T-cell (primary cell): ENCODE results near the gene KDM3A. TPM values are rescaled to one million over a fixed set of nuclear protein-coding genes. Genes with fewer than 3 reads are reported as not detected.

Experiments
- ATAC-seq, 4 experiments: fragments of 200-7000 bp in 3 of 4; fragments of 150-1000 bp in 1 of 4; cut with Tn5 transposase; replicated peaks in 1 of 4; 1 replicate in 3 of 4; 2 replicates in 1 of 4; pipeline ENCODE4 v1.10.0; 2021; ENCODE audit warnings: moderate library complexity in 3 of 4, mild to moderate bottlenecking in 2 of 4, moderate number of reproducible peaks in 1 of 4
- CTCF ChIA-PET, 2 donors: fragments of 300-600 bp; sonication (Branson Sonifier 250); formaldehyde crosslinking; loops; one replicate each; lab custom pipeline; 2022; ENCODE audit warnings: antibody characterized with exemption in 2 of 2; lab: Charles Lee
- POLR2A ChIA-PET, 2 donors: fragments of 300-600 bp; sonication (Branson Sonifier 250); formaldehyde crosslinking; loops; one replicate each; lab custom pipeline; 2022; ENCODE audit warnings: antibody characterized with exemption in 2 of 2; lab: Charles Lee
- DNase-seq, 35 experiments: peaks; one replicate each; pipeline versions ENCODE4 v3.0.0 to v3.0.0-alpha.2; 2013 to 2023
- H3K27ac ChIP-seq: one replicate; pipeline ENCODE4 v1.5.1; 2013; ENCODE audit warnings: low read length
- H3K27me3 ChIP-seq, 2 experiments: replicated peaks in 1 of 2; 1 replicate in 1 of 2; 2 replicates in 1 of 2; pipeline versions ENCODE4 v1.6.1 to v1.7.0; 2013; ENCODE audit warnings: low read length in 1 of 2, mixed read lengths in 1 of 2; ENCODE audit not compliant: control insufficient read depth in 2 of 2, insufficient read depth in 2 of 2; ENCODE audit errors: extremely low read depth in 1 of 2
- H3K36me3 ChIP-seq, 2 donors: 1 replicate in 1 of 2; 2 replicates in 1 of 2; pipeline versions ENCODE4 v1.6.1 to v1.7.0; 2013; ENCODE audit warnings: low read length in 1 of 2; ENCODE audit not compliant: control insufficient read depth in 2 of 2, insufficient read depth in 1 of 2; ENCODE audit errors: extremely low read depth in 1 of 2
- H3K4me1 ChIP-seq, 2 experiments: 1 replicate in 1 of 2; 2 replicates in 1 of 2; pipeline versions ENCODE4 v1.6.1 to v1.7.0; 2013; ENCODE audit warnings: low read length in 2 of 2, mixed read lengths in 1 of 2; ENCODE audit not compliant: insufficient read depth in 2 of 2, control insufficient read depth in 1 of 2; ENCODE audit errors: extremely low read depth in 1 of 2
- H3K4me3 ChIP-seq, 2 donors: 1 replicate in 1 of 2; 2 replicates in 1 of 2; pipeline versions ENCODE4 v1.5.1 to v1.7.0; 2013; ENCODE audit warnings: mild to moderate bottlenecking in 2 of 2, low read length in 1 of 2, moderate library complexity in 1 of 2; ENCODE audit not compliant: control insufficient read depth in 1 of 2; ENCODE audit errors: extremely low read depth in 1 of 2
- H3K9me3 ChIP-seq: 2 replicates; pipeline ENCODE4 v1.7.0; 2013
- H3K27ac Mint-ChIP-seq, 2 donors: one replicate each; pipeline ENCODE4 v1.8.0; 2020 to 2021; ENCODE audit warnings: mild to moderate bottlenecking in 2 of 2, mixed read lengths in 2 of 2
- H3K27me3 Mint-ChIP-seq, 2 donors: one replicate each; pipeline ENCODE4 v1.8.0; 2021 to 2022; ENCODE audit warnings: mixed read lengths in 2 of 2
- H3K36me3 Mint-ChIP-seq: one replicate; pipeline ENCODE4 v1.8.0; 2021; ENCODE audit warnings: mixed read lengths
- H3K4me1 Mint-ChIP-seq, 3 donors: one replicate each; pipeline ENCODE4 v1.8.0; 2020 to 2022; ENCODE audit warnings: mixed read lengths in 3 of 3, mild to moderate bottlenecking in 1 of 3
- H3K4me3 Mint-ChIP-seq, 3 donors: one replicate each; pipeline ENCODE4 v1.8.0; 2020 to 2022; ENCODE audit warnings: mild to moderate bottlenecking in 3 of 3, mixed read lengths in 3 of 3, moderate library complexity in 3 of 3
- H3K9me3 Mint-ChIP-seq, 3 donors: one replicate each; pipeline ENCODE4 v1.8.0; 2020 to 2022; ENCODE audit warnings: mixed read lengths in 3 of 3
- WGBS: methylation state at CpG from one replicate; pipeline ENCODE4 v1.1.5; 2013; ENCODE audit warnings: missing lambda C conversion rate; ENCODE audit not compliant: insufficient coverage; 5-methylcytosine and 5-hydroxymethylcytosine counted together
- total RNA-seq, 35 experiments: library from RNA in 6 of 35; stranded (reverse) in 6 of 35; fragments of 120-200 nt in 1 of 35; gene quantifications; one replicate each; pipeline versions ENCODE4 v1.2.1 to v1.2.4 and lab custom pipeline; 2013 to 2026

The KDM3A gene
- total RNA-seq, 5 donors from 2014 or later (not counting 1 experiment from before 2014, with no cell fraction given) = 140 to 168 (median 145) TPM

GRCh38 chr2:86397986-86398385 lies 43.2 kb upstream of the KDM3A start:
- CTCF ChIA-PET = no interaction called here
- Mint-ChIP-seq H3K9me3 (no peaks in the 10 kb centered on the region), H3K36me3 (no peaks in the 10 kb centered on the region), H3K27ac (no peak overlapping the region), H3K27me3 (peaks cover 9 to 15% of the 10 kb centered on the region in 2 donors), H3K4me3 (no peak overlapping the region), H3K4me1 (peaks cover 10 to 18% (median 11%) of the 10 kb centered on the region in 3 donors)
- no peak for DNase-seq
- no peaks in the 10 kb centered on the region for H3K36me3 ChIP-seq
- WGBS = 50% methylated on average over 1 of the region's 6 CpGs
- POLR2A ChIA-PET = no interaction called here
- H3K27me3 ChIP-seq = peaks cover 0 to 3% of the 10 kb centered on the region in 2 experiments
- no peaks in the 10 kb centered on the region for H3K9me3 ChIP-seq
- no peak for ATAC-seq
- H3K4me3 ChIP-seq = no peak overlapping the region
- H3K4me1 ChIP-seq = peaks cover 0 to 13% of the 10 kb centered on the region in 2 experiments
- H3K27ac ChIP-seq = no peak overlapping the region

GRCh38 chr2:86398500-86399474 lies 42.4 kb upstream of the KDM3A start:
- ChIA-PET POLR2A (no interaction called here), CTCF (no interaction called here)
- H3K27ac Mint-ChIP-seq = no peak overlapping the region
- WGBS = 97% methylated on average over 4 of the region's 7 CpGs
- peaks cover 9 to 15% of the 10 kb centered on the region in 2 donors for H3K27me3 Mint-ChIP-seq
- H3K4me1 Mint-ChIP-seq = peaks cover 5 to 10% (median 5%) of the 10 kb centered on the region in 3 donors
- no peak for DNase-seq
- H3K9me3 ChIP-seq = no peaks in the 10 kb centered on the region
- H3K36me3 Mint-ChIP-seq = no peaks in the 10 kb centered on the region
- H3K36me3 ChIP-seq = no peaks in the 10 kb centered on the region
- no peak for ATAC-seq
- H3K4me1 ChIP-seq = peaks cover 0 to 5% of the 10 kb centered on the region in 2 experiments
- H3K4me3 ChIP-seq = no peak overlapping the region
- peaks cover 0 to 3% of the 10 kb centered on the region in 2 experiments for H3K27me3 ChIP-seq
- H3K27ac ChIP-seq = no peak overlapping the region
- no peaks in the 10 kb centered on the region for H3K9me3 Mint-ChIP-seq
- no peak overlapping the region for H3K4me3 Mint-ChIP-seq

GRCh38 chr2:86400321-86400720 lies 40.9 kb upstream of the KDM3A start:
- H3K36me3 ChIP-seq = no peaks in the 10 kb centered on the region
- Mint-ChIP-seq H3K4me1 (peaks cover 0 to 5% (median 0%) of the 10 kb centered on the region in 3 donors), H3K36me3 (no peaks in the 10 kb centered on the region), H3K4me3 (no peak overlapping the region), H3K27me3 (peaks cover 9 to 15% of the 10 kb centered on the region in 2 donors), H3K9me3 (no peaks in the 10 kb centered on the region), H3K27ac (no peak overlapping the region)
- H3K9me3 ChIP-seq = no peaks in the 10 kb centered on the region
- no peak overlapping the region for H3K27ac ChIP-seq
- ChIA-PET POLR2A (no interaction called here), CTCF (no interaction called here)
- H3K4me1 ChIP-seq = no peaks in the 10 kb centered on the region
- no CpG with 5 or more reads among the region's 1 CpG for whole genome bisulfite sequencing
- H3K4me3 ChIP-seq = no peak overlapping the region
- DNase-seq = no peak
- peaks cover 0 to 9% of the 10 kb centered on the region in 2 experiments for H3K27me3 ChIP-seq
- ATAC-seq = no peak

- no peaks in the 10 kb centered on the region for H3K9me3 ChIP-seq
- Mint-ChIP-seq H3K4me1 (peaks cover 7 to 16% (median 13%) of the 10 kb centered on the region in 3 donors), H3K9me3 (peaks cover 0 to 7% (median 0%) of the 10 kb centered on the region in 3 donors), H3K4me3 (no peak overlapping the region), H3K36me3 (no peaks in the 10 kb centered on the region), H3K27me3 (peaks cover 22 to 42% of the 10 kb centered on the region in 2 donors), H3K27ac (no peak overlapping the region)
- peaks cover 0 to 18% of the 10 kb centered on the region in 2 experiments for H3K27me3 ChIP-seq
- no peak for DNase-seq
- H3K36me3 ChIP-seq = no peaks in the 10 kb centered on the region
- no peak overlapping the region for H3K27ac ChIP-seq
- no peak for ATAC-seq
- ChIA-PET POLR2A (no interaction called here), CTCF (no interaction called here)
- peaks cover 0 to 2% of the 10 kb centered on the region in 2 experiments for H3K4me1 ChIP-seq
- no peak overlapping the region for H3K4me3 ChIP-seq
Measured at GRCh38 chr2:86410581-86410980, 30.6 kb upstream of the KDM3A start.

GRCh38 chr2:86411396-86411795 lies 29.8 kb upstream of the KDM3A start:
- no peak overlapping the region for H3K27ac Mint-ChIP-seq
- Histone ChIP-seq H3K4me1 (peaks cover 0 to 2% of the 10 kb centered on the region in 2 experiments), H3K36me3 (no peaks in the 10 kb centered on the region), H3K4me3 (no peak overlapping the region), H3K9me3 (no peaks in the 10 kb centered on the region), H3K27me3 (peaks cover 0 to 18% of the 10 kb centered on the region in 2 experiments), H3K27ac (no peak overlapping the region)
- peaks cover 7 to 16% (median 13%) of the 10 kb centered on the region in 3 donors for H3K4me1 Mint-ChIP-seq
- H3K9me3 Mint-ChIP-seq = peaks cover 0 to 7% (median 0%) of the 10 kb centered on the region in 3 donors
- WGBS = no CpG with 5 or more reads among the region's 6 CpGs
- H3K36me3 Mint-ChIP-seq = no peaks in the 10 kb centered on the region
- POLR2A ChIA-PET = no interaction called here
- H3K4me3 Mint-ChIP-seq = no peak overlapping the region
- H3K27me3 Mint-ChIP-seq = peaks cover 25 to 41% of the 10 kb centered on the region in 2 donors
- no peak for ATAC-seq
- DNase-seq = no peak
- CTCF ChIA-PET = no interaction called here

- H3K4me3 Mint-ChIP-seq = no peak overlapping the region
- Histone ChIP-seq H3K9me3 (no peaks in the 10 kb centered on the region), H3K27ac (no peak overlapping the region), H3K4me1 (peaks cover 0 to 2% of the 10 kb centered on the region in 2 experiments), H3K4me3 (no peak overlapping the region), H3K36me3 (no peaks in the 10 kb centered on the region), H3K27me3 (peaks cover 0 to 18% of the 10 kb centered on the region in 2 experiments)
- no peak for DNase-seq
- peaks cover 0 to 7% (median 0%) of the 10 kb centered on the region in 3 donors for H3K9me3 Mint-ChIP-seq
- POLR2A ChIA-PET = no interaction called here
- peaks cover 25 to 41% of the 10 kb centered on the region in 2 donors for H3K27me3 Mint-ChIP-seq
- 76% methylated on average over 3 of the region's 3 CpGs for WGBS
- peaks cover 7 to 15% (median 13%) of the 10 kb centered on the region in 3 donors for H3K4me1 Mint-ChIP-seq
- no peaks in the 10 kb centered on the region for H3K36me3 Mint-ChIP-seq
- H3K27ac Mint-ChIP-seq = peak overlapping the region in 1 of 2 donors; percentile 29
- no peak for ATAC-seq
- CTCF ChIA-PET = no interaction called here
Measured at GRCh38 chr2:86412007-86412406, 29.2 kb upstream of the KDM3A start.
